ENCODE measurements around the gene FAM149A.

DNA sequence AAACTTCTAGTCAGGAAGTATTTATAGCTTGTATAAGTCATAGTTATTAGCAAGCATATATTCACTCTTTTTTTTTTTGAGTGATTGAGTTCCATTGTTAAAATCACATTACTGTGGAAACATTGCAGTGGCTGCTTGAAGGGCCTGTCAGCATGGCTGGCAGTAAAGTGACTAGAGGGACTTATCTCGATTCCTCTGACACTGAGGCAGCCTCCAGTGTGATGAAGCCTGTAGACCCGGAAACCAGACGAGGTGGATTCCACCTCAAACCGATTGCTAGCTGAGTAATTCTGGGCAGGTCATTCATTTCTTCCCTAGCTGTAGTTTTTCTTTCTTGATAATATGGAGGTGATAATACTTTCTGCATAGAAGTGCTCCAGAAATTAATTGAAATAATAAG is 4.7 kb downstream of the FAM149A start:
- TF ChIP-seq, protein P1, sequence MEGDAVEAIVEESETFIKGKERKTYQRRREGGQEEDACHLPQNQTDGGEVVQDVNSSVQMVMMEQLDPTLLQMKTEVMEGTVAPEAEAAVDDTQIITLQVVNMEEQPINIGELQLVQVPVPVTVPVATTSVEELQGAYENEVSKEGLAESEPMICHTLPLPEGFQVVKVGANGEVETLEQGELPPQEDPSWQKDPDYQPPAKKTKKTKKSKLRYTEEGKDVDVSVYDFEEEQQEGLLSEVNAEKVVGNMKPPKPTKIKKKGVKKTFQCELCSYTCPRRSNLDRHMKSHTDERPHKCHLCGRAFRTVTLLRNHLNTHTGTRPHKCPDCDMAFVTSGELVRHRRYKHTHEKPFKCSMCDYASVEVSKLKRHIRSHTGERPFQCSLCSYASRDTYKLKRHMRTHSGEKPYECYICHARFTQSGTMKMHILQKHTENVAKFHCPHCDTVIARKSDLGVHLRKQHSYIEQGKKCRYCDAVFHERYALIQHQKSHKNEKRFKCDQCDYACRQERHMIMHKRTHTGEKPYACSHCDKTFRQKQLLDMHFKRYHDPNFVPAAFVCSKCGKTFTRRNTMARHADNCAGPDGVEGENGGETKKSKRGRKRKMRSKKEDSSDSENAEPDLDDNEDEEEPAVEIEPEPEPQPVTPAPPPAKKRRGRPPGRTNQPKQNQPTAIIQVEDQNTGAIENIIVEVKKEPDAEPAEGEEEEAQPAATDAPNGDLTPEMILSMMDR (IDR thresholded peaks at IDR 0.05) = no peak
- no peak for TF ChIP-seq EP300 (IDR thresholded peaks at IDR 0.05)

Measured in tibial nerve (tissue), 4 donors.